RWPE2 (cell line): ENCODE results near the gene UNC13A.

ENCODE experiments used
- ATAC-seq: fragments of 200-7000 bp; cut with Tn5 transposase; 3 replicates; pipeline ENCODE4 v1.9.1; 2021; ENCODE audit warnings: low read depth
- DNase-seq: peaks from one replicate; pipeline ENCODE4 v3.0.0-alpha.2; 2020; ENCODE audit warnings: low spot score
- H3K27ac ChIP-seq: fragments of 450-650 bp; 2 replicates; pipeline ENCODE4 v1.5.1; 2017; ENCODE audit warnings: mild to moderate bottlenecking; ENCODE audit not compliant: poor library complexity, severe bottlenecking
- H3K27me3 ChIP-seq: fragments of 250-450 bp; sonication (Bioruptor Pico); 2 replicates; pipeline ENCODE4 v1.5.1; 2021; ENCODE audit warnings: mild to moderate bottlenecking, moderate library complexity; ENCODE audit not compliant: insufficient read depth, poor library complexity, severe bottlenecking
- H3K36me3 ChIP-seq: fragments of 250-450 bp; sonication (Bioruptor Pico); 2 replicates; pipeline ENCODE4 v1.5.1; 2020; ENCODE audit warnings: low read depth, mild to moderate bottlenecking, moderate library complexity
- H3K4me1 ChIP-seq: fragments of 250-450 bp; sonication (Bioruptor Pico); 2 replicates; pipeline ENCODE4 v1.5.1; 2021; ENCODE audit warnings: mild to moderate bottlenecking, moderate library complexity; ENCODE audit not compliant: insufficient read depth, poor library complexity, severe bottlenecking
- H3K4me3 ChIP-seq: fragments of 250-450 bp; sonication (Bioruptor Pico); 2 replicates; pipeline ENCODE4 v1.5.1; 2021; ENCODE audit warnings: mild to moderate bottlenecking, moderate library complexity; ENCODE audit not compliant: severe bottlenecking
- H3K9me3 ChIP-seq: fragments of 250-450 bp; sonication (Bioruptor Pico); 2 replicates; pipeline ENCODE4 v1.5.1; 2021; ENCODE audit warnings: mild to moderate bottlenecking, moderate library complexity; ENCODE audit not compliant: severe bottlenecking
- CTCF ChIP-seq: fragments of 450-650 bp; IDR thresholded peaks from one replicate; pipeline ENCODE4 v1.5.1; 2017; ENCODE audit warnings: mild to moderate bottlenecking, moderate library complexity; ENCODE audit not compliant: poor library complexity, severe bottlenecking

Gene UNC13A

GRCh38 chr19:17718947-17719711, 31.0 kb upstream of the UNC13A start, which contains the start of gene MAP1S:
Gene MAP1S (plus strand): TSS chr19:17719480. CDS start chr19:17719503, 23 bp downstream.
- DNase-seq, result no peak

GRCh38 chr19:17718550-17718946, 30.4 kb upstream of the UNC13A start:
- TF ChIP-seq CTCF, result no peak
- Histone ChIP-seq H3K9me3 (no peaks in the 10 kb centered on the region), H3K36me3 (peaks cover 10% of the 10 kb centered on the region), H3K4me1 (peaks cover 5% of the 10 kb centered on the region), H3K27me3 (no peaks in the 10 kb centered on the region), H3K27ac (no peak overlapping the region), H3K4me3 (no peak overlapping the region)
- ATAC-seq, result no peak
- no peak for DNase-seq

More at GRCh38 chr19:17718947-17719711, 31.0 kb upstream of the UNC13A start, which contains the start of gene MAP1S:
- Histone ChIP-seq H3K27me3 (no peaks in the 10 kb centered on the region), H3K4me3 (peak within 1 kb of the TSS; percentile 74), H3K4me1 (peaks cover 5% of the 10 kb centered on the region), H3K36me3 (peaks cover 10% of the 10 kb centered on the region), H3K27ac (peak within 1 kb of the TSS; percentile 29), H3K9me3 (no peaks in the 10 kb centered on the region)
- peak; percentile 65 for ATAC-seq
- TF ChIP-seq CTCF, result no peak

- Histone ChIP-seq H3K27me3 (no peaks in the 10 kb centered on the region), H3K36me3 (peaks cover 9% of the 10 kb centered on the region), H3K4me3 (no peak overlapping the region), H3K9me3 (no peaks in the 10 kb centered on the region), H3K27ac (no peak overlapping the region), H3K4me1 (peaks cover 5% of the 10 kb centered on the region)
- TF ChIP-seq CTCF, result no peak
- ATAC-seq, result no peak
- no peak for DNase-seq
Measured at GRCh38 chr19:17716309-17716929, 28.3 kb upstream of the UNC13A start.

- no peak for DNase-seq
- H3K27me3 ChIP-seq, result no peaks in the 10 kb centered on the region
- TF ChIP-seq CTCF, result no peak
- no peaks in the 10 kb centered on the region for H3K4me1 ChIP-seq
- no peak overlapping the region for H3K27ac ChIP-seq
- H3K9me3 ChIP-seq, result no peaks in the 10 kb centered on the region
- no peak overlapping the region for H3K4me3 ChIP-seq
- no peak for ATAC-seq
- H3K36me3 ChIP-seq, result no peaks in the 10 kb centered on the region
Measured at GRCh38 chr19:17711851-17712250, 23.7 kb upstream of the UNC13A start.

- Histone ChIP-seq H3K4me1 (no peaks in the 10 kb centered on the region), H3K9me3 (no peaks in the 10 kb centered on the region), H3K27ac (no peak overlapping the region), H3K4me3 (no peak overlapping the region), H3K36me3 (no peaks in the 10 kb centered on the region), H3K27me3 (no peaks in the 10 kb centered on the region)
- DNase-seq, result no peak
- ATAC-seq, result no peak
- no peak for TF ChIP-seq CTCF
Measured at GRCh38 chr19:17706750-17707181, 18.6 kb upstream of the UNC13A start.
